Measurements from ENCODE around the gene PLEKHA3.
"Not testable (repeated sequence)": the region's sequence is repeated elsewhere in the genome, so short reads cannot be mapped to it uniquely, and the experiment has no call there.

PLEKHA3 gene

DNA sequence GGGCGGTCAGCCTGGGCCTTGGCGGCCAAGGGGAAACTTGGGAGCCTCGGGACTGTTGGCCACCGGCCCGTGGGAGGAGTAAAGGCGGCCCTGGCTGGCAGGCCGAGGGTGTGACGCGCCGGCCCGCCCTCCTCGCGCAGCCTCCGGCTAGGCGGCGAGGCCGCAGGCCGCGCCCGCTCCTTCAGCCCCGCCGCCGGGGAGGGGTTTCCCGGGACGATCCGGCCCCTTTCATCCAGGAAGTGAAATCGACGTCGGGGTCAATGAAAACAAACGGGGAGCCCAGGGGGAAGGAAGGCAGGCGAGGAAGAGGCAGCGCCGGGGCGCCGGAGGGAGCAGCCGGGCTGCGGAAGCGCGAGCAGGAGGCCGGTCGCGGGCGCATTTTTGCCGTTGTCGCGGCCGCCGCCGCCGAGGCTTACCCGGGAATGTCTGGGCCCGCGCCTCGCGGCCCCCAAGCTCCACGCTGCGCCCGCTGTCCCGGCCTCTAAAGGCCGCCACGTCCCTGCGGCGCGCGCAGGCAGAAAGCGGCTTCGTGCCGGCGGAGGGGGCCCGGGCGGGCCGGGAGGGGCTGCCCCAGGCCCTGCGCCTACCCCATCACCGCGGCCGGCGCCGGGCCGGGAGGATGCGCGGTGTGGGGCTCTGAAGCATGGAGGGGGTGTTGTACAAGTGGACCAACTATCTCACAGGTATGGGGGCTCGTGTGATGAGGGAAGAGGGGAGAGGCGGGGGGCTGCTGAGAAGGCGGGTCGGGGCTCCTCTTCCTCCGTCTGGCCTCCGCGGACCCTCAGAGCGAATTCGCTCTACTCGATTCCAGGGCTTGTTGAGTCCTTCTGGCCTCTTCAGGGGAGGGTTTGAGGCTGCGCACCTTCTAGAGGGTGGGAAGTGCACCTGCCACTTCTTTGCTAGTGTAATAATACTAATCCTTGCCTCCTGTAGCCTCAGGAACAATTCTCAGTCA lies at the start of gene PLEKHA3:
Gene PLEKHA3 (plus strand): TSS at position 231 of the 955 bp plus-strand sequence. CDS start 413 bp downstream, at position 644.
- peak; percentile 81 for DNase-seq

DNA sequence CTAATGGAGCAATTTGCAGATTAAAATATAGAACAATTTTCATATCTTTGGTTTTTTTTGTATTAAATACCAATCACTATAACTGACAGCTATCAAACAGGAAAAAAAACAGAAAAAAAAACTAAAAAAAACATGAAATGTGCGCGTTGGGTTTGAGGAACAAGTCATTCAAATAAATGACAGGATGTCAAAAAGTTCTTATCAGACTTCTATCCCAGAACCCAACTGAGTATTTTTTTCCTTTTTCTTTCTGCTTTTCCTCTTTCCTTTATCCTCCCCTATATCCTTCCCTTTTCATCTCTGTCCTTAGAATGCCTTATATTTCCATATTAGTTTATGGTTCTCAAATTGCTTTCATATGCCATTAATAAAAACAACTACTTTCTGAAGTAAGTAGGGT lies 43.6 kb upstream of the PLEKHA3 start:
- DNase-seq, result no peak

DNA sequence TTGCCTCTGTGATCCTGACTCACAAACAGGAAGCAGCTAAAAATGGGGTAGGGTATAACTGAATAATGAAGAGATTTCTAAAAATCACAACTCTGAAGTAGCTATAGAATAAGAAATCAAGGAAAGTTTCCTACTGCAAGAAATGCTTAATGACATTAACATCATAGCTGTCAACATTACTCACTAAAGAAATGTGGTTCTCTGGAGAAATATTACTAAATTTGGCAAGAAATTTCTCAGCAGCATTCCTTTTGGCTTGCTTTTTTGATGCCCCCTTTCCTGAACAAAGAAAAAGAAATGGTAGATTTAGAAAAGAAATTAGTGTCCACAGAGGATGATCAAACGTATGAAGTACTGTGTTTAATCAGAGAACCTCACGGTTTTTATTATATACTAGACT lies 38.8 kb upstream of the PLEKHA3 start:
- no peak for DNase-seq

DNA sequence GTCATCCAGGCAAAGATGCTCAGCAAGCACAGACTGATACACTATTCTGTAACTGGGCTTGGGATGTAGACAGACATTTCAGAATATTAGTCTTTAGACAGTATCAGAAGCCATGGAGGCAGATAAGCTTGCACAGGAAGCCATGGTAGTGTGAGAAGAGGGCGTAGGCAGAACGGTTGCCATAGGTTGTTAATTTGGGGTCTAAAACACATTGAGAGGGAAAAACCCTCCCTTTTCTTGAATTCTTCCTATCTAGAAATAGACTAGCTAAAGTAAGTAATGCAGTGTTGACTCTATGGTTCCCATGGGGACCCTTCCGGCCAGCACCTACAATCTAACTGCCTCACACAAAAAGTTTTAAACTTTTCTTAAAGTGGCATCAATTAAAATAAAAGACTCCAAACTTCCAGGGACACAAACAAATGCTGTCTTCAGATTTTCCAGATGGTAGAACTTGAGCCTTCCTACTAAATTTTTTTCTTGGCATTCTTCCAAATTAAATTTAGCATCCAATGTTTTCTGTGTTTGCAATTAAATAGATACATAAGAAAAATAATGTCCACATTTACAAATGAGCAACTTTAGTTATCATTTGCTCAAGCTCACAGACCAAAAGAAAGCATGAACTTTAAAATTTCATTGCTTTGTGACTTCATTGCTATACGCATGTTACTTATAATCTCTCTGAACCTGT lies 31.1 kb upstream of the PLEKHA3 start:
- DNase-seq, result no peak

DNA sequence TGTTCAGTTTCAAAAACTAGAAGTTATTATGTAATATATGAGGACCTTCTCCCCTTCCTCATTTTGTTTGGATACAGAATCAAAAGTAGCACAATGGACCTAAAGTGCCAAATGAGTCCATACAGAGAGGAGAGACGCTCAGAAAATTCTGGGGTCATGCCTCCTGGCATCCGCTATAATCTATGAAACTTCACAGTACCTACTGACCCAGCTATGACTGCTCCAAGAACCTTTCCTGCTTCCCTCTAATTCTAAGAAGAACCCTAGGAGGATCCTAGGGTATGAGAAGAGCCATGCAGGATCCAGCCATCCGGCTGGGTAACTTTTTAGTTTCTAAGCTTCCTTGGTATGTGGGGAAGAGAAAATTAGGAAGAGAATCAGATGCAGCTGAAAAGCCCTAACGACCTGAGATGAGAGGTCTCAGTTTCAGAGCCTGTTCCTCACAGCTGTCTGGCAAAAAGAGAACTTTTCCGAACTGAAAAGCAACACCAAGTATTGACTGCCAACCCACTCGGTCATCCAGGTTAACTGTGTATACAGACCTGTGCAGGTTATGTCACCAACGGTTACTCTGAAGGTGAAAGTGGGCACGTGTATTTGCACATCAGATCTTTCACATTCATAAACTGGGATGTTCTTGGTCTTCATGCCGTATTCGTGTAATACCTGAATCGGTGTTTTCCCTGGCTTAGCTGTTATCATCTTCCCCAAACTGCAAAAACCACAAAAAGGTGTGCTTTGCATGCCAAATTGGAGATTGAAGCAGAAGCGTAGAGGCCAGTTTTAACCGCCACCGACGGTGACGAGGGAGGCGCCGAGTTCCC lies 30.3 kb upstream of the PLEKHA3 start:
- no peak for DNase-seq

DNA sequence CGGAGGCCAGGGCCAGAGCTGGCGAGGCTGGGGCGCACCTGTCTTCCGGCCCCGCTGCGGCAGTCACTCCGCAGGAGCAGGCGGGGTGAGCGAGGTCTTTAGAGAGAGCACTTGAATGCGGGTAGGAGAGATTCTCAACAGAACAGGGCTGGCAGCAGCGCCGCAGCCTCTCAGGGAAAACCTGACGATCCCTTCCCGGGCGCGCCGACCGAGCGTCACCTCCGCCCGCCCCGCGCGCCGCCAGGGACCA lies 29.8 kb upstream of the PLEKHA3 start:
- no peak for DNase-seq

DNA sequence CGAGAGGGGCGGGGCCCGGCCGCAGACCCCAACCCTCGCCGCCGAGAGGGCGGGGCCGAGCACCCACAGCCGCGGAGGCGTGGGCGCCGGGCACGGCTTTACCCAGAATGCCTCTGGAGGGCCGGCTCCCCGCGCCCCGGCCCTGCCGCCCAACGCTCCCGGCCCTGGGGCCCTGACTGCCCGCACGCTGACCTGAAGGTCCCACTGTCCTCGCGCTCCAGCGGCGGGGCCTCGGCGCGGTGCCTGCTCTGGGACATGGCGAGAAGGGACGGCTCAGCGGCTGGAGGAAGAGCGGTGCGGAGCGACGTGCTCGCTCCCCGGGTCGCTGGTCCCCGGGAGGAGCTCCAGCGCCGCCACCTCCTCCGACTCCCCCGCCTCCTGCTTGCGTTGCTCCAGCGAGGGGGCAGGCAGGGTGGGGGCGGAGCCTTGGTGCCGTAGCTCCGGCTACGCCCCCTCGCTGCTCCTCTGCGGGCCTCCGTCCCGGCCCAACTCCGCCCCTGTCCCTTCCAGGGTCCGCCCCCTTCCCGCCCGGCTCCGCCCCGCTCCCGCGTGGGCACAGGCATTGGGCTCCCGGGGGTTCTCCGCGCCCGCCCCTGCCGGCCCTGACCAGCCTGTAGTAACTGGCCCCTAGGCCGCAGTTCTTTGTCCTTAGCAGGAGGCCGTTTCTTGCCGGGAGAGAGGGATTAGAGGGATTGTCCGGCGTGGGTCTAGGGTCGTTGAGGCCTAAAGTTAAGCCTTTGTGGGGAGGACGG lies 29.3 kb upstream of the PLEKHA3 start, which contains the start of the genes PJVK and PRKRA:
Gene PJVK (plus strand): TSS at position 605 of the 752 bp plus-strand sequence. CDS start 2,032 bp downstream, outside the sequence.
Gene PRKRA (minus strand): TSS at position 402 of the 752 bp plus-strand sequence. CDS start 145 bp downstream, at position 257.
- DNase-seq, result peak; percentile 95

DNA sequence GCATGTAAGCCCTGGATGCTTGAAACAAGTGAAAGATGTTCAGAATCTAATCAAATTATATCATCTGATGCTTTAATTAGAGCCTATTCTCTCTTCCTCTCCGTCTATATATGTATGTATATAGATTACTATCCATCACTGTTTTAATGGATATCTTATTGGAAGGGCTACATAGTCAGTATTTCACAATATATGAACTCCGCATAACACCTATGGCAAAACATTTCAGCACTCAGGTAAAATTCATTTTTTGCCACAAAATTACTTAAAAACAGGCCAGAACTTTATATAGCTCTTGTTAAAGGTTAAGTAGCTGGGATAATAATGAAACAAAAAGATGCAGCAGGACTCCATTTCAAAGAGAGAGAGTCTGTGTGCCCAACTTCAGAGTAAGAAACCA lies 27.9 kb upstream of the PLEKHA3 start:
- DNase-seq, result no peak

DNA sequence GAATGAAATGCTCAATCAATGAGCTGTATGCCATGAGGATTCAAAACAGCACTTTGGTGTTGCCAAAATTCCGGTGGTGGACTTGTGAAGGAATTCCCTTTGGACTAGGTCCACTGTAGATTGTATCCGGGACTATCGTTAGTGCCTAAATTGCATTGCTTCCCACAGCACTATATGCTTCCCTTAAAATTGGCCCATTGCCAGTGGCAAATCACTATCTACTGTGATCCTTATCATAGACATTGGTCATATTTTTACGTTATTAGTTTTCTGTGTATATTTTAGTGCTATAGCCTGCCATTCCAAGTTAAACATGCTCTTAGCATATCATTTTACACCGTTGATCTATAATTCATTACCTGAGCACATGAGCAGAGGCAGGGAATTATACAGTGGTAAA lies 27.4 kb upstream of the PLEKHA3 start:
- DNase-seq, result no peak

DNA sequence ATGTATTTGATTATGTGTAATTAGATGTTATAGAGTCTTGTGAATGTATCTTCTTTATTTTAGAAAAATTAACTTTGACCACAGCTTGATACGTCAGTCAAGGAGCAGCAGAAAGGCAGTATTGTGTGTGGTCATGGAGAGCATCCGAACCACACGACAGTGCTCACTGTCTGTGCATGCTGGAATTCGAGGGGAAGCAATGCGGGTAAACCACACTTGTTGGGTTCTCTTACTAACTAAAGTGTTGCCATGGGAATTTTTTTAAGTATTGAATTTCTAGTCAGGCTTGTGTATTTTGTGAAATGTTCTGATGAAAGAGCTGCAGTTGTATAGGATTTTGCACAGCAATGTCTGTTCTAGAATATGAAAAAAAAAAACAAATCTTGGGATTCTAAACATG lies 24.3 kb upstream of the PLEKHA3 start:
- DNase-seq, result no peak

DNA sequence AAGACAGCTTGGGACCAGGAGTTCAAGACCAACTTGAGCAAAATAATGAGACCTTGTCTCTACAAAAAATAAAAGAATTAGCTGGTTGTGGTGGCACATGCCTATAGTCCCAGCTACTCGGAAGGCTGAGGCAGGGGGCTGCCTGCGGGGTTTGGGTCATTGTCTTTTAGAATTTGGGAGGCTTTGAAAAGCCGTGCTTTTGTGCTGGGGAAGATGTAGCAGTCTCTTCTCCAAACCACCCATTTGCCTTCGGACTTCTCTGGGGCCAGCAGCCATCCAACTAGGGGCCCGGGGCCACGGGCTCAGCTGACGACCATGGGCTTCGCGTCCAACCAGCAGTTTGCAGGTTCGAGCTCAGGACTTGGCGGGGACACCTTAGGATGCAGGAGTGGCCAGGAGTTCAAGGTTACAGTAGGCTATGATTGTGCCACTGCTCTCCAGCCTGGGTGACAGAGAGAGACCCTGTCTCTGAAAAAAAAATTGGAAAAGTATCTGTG lies 22.8 kb upstream of the PLEKHA3 start:
- no peak for DNase-seq

DNA sequence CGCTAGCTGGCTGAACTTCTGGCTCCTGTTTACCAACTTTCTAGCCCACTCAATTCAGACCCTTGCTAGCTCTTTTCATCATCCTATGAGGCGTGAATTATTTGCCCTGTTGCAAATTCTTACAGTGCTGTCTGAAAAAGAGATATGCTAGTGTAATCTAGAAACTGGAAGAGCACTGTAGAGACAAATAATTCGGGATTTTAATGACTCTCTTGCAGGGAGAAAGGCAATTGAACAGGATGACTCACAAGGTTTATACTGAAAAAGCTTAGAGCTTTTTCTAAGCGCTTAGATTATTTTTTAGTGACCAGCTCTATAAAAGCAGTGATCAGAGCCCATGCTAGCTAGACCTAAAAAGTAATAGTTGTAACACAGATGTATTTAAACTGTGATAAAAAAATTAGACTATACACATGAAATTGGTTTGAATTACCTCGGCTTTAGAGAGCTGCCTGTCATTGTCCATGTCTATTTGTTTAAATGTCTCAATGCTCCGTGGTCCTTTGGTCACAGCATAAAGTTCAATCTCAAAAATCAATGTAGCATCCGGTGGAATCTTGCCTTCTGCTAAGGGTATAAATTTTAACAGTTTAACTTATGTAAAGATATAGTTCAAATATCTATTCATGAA lies 10.9 kb upstream of the PLEKHA3 start:
- DNase-seq, result no peak

DNA sequence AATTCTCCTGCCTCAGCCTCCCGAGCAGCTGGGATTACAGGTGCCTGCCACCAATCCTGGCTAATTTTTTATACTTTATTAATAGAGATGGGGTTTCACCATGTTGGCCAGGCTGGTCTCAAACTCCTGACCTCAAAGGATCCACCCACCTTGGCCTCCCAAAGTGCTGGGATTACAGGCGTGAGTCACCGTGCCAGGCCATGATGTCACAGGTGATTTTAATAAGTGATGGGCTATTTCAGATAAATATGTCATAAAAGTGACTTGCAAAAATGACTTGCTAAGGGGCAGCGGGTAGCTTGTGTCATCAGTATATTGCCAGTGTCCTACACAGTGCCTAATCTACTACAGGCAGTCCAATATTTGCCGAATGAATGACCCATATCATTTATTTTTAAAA lies 8.9 kb upstream of the PLEKHA3 start:
- DNase-seq, result not testable (repeated sequence)

DNA sequence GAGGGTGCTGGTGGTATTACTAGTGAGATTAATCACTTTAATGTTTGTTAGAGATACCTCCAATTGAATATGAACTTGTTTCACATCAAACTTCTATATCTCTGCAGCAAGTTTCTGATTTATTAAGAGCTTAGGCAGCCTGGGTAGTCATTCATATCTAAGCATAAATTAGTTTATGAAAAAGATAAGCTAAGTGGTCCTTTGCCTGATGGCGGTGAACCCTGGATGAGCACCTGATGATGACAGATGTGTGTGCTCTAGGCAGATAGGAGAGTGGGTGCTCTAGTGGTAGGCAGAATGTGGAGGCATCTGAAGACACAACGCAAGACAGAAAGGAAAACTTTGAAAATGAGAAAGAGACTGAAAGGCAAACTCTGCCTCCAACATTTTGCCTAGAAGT lies 6.9 kb upstream of the PLEKHA3 start:
- DNase-seq, result no peak

DNA sequence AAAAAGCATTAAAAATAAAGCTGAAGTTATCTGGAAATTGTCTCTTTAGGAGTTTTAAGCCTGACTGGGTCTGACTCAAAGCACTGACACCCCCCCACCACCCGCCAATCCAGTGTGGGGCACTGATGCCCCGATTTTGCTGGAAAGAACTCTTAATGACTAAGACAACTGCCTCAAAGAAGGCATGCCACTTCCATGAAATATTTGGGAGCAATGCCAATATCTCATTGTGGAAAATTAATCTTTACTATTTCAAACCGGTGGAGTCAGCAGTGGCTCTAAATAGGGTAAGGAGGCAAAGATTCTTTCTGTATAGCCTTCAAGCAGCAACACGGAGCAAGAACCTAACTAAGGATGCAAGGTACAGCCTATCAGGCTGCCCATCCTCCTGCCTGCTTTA lies 6.3 kb upstream of the PLEKHA3 start:
- peak; percentile 26 for DNase-seq

DNA sequence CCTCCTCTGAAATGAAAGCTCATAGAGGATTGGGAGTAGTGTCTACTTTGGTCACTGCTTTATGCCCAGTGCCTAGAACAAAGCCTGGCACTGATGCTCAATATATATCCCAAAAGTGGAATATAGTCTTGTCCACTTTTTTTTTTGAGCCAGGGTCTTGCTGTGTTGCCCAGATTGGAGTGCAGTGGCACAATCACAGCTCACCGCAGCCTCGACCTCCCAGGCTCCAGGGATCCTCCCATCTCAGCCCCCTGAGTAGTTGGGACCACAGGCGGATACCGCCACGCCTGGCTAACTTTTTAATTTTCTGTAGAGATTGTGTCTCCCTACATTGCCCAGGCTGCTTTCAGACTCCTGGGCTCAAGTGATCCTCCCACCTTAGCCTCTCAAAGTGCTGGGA lies 5.7 kb upstream of the PLEKHA3 start:
- no peak for DNase-seq

DNA sequence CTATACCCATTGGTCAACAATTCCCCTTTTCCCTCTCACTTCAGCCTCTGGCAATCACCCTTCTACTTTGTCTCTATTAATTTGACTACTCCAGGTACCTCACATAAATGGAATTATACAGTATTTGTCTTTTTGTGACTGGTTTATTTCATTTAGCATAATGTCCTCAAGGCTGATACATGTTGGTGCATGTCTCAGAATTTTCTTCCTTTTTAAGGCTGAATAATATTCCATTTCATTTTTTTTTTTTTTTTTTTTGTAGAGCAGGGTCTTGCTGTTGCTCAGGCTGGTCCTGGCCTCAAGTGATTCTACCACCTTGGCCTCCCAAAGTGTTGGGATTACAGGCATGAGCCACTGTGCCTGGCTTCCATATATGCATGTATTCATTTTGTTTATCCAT lies 3.8 kb upstream of the PLEKHA3 start:
- no peak for DNase-seq

DNA sequence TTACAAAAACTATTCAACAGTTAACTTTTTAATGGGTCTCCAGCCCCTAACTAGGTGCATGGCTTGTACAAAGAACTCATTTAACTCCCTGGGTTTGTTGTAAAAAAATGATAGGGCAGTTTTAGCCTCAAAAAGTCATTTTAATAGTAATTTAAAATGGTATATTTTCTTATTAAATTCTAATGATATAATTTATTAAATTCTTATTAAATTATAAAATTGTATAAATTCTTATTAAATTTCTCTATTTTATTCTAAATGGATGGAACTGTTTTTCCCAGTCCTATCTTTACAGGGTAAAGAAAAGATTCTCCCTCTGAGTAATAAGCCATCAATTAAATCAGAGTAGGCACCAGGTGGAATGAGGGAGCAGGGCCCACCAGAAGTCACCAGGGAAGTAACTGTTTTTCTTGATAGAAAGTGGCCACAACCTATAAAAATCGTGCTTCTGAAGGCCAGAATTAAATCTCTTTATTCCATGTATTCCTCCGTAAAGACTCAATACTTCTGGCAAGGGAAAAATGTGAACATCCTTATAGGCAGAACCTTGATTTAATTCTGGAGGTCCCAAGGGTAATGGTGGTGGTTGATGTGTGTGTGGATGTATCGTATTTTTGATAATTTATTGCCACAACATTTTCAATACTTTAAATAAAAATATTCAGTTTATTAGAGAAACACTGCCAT lies 2.7 kb upstream of the PLEKHA3 start:
- peak; percentile 35 for DNase-seq

DNA sequence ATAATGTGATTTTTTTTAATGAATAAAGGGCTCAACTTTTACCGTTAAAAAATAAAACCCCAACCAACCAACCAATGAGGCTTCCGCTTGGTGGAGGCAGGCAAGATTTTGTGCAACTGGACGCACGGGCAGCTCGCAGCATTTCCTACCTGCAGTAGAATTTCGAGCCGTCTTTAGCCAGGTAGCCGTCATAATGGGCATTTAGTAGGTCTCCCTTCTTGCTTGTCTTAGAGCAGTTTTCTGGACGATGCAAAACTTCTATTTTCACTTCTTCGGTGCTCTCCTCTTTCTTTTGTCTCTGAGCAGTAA lies 2.2 kb upstream of the PLEKHA3 start:
- DNase-seq, result no peak

DNA sequence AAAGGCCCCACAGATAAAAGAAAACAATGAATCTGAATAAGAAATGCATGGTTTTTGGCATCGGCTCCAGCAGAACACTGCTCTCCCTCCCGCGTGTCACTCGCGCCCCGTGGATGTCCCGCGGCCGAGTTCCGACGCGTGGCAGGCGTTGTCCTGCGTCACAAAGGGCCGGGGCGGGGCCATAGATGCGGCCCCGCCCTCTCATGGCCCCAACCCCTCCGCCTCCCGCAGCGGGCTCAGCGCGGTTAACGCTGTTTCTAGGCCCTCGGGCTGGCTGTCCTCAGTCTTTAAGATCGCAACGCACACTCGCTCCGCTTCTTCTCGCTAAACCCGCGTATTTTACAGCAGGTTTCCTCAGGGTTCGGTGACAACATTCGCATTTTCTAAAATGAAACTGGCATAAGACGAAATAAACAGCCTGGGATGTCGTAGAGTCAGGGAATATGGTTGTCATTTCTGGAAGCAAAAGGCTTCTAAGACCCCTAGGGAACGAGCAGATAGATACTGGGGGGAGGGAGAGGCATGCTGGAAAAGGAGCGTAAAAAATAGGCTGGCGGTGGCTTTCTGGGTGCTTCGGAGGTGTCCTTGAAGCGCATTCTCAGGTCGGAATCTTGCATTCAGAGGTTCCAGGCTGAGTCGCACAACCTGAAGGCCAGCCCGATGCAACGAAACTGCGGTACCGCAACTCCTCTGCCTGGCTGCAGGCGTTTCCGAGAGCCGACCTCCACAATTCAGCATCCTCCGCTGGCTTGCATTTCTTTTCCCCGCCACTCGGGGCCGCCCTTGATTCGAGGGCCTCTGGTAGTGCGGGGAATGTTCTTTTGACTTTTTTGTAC lies 1.6 kb upstream of the PLEKHA3 start, which contains the start of gene FKBP7:
Gene FKBP7 (minus strand): TSS at position 162 of the 836 bp plus-strand sequence. CDS start 101 bp downstream, at position 61.
- peak; percentile 69 for DNase-seq

Data from kidney glomerular epithelial cell (primary cell).